ENCODE measurements around the gene PCSK2.

DNA sequence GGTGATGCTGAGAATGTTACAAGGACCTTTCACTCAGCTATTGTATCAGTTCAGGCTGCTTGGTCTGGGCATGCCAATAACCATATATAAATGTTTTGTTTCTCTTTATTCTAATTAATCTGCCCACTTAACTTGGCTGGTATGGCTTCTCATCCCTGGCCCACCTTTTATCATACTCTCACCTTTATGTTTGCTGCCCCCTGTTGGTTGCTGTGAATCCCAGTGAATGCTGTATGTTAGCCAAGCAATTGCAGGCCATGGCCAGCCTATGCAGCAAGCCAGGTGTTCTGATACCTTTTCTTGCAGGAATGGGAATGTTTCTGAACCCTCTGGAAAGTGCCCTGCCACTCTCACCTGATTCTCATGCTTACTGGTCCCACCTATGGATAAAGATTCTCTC, 54.6 kb downstream of the PCSK2 start:
- no peak for TF ChIP-seq POLR2A (IDR thresholded peaks at IDR 0.05)
- TF ChIP-seq, protein P1, sequence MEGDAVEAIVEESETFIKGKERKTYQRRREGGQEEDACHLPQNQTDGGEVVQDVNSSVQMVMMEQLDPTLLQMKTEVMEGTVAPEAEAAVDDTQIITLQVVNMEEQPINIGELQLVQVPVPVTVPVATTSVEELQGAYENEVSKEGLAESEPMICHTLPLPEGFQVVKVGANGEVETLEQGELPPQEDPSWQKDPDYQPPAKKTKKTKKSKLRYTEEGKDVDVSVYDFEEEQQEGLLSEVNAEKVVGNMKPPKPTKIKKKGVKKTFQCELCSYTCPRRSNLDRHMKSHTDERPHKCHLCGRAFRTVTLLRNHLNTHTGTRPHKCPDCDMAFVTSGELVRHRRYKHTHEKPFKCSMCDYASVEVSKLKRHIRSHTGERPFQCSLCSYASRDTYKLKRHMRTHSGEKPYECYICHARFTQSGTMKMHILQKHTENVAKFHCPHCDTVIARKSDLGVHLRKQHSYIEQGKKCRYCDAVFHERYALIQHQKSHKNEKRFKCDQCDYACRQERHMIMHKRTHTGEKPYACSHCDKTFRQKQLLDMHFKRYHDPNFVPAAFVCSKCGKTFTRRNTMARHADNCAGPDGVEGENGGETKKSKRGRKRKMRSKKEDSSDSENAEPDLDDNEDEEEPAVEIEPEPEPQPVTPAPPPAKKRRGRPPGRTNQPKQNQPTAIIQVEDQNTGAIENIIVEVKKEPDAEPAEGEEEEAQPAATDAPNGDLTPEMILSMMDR (IDR thresholded peaks at IDR 0.05) = no peak
